Mesendoderm (in vitro differentiated cells): ENCODE results near the gene FBXW11.

ENCODE experiments used
- DNase-seq: peaks from one replicate; pipeline ENCODE4 v3.0.0; 2013
- H2AK5ac ChIP-seq: 2 replicates; pipeline ENCODE4 v1.6.1; 2013; ENCODE audit warnings: low read length, inconsistent platforms
- H2BK120ac ChIP-seq: 2 replicates; pipeline ENCODE4 v1.6.1; 2013; ENCODE audit warnings: low read depth, mild to moderate bottlenecking, low read length, moderate library complexity, mixed read lengths
- H2BK15ac ChIP-seq: replicated peaks from 2 replicates; pipeline ENCODE4 v1.6.1; 2013; ENCODE audit warnings: low read depth, mild to moderate bottlenecking, moderate library complexity
- H2BK5ac ChIP-seq: 2 replicates; pipeline ENCODE4 v1.6.1; 2013; ENCODE audit warnings: low read length, inconsistent platforms
- H3K18ac ChIP-seq: 2 replicates; pipeline ENCODE4 v1.6.1; 2013; ENCODE audit warnings: mild to moderate bottlenecking, low read length, mixed read lengths
- H3K23ac ChIP-seq: one replicate; pipeline ENCODE4 v1.6.1; 2013; ENCODE audit warnings: low read length
- H3K27ac ChIP-seq: 2 replicates; pipeline ENCODE4 v1.5.1; 2013; ENCODE audit warnings: low read depth, mild to moderate bottlenecking, inconsistent platforms, low read length, moderate library complexity
- H3K27me3 ChIP-seq: 2 replicates; pipeline ENCODE4 v1.6.1; 2013; ENCODE audit warnings: low read length, control low read depth, mild to moderate bottlenecking, inconsistent platforms; ENCODE audit not compliant: insufficient read depth, poor library complexity
- H3K36me3 ChIP-seq: 2 replicates; pipeline ENCODE4 v1.6.1; 2013; ENCODE audit warnings: low read length, inconsistent platforms; ENCODE audit not compliant: control insufficient read depth, insufficient read depth
- H3K4ac ChIP-seq: one replicate; pipeline ENCODE4 v1.6.1; 2013; ENCODE audit warnings: low read depth, mild to moderate bottlenecking, low read length, moderate library complexity
- H3K4me1 ChIP-seq: 2 replicates; pipeline ENCODE4 v1.6.1; 2013; ENCODE audit warnings: low read depth, low read length, inconsistent platforms; ENCODE audit not compliant: control insufficient read depth
- H3K4me2 ChIP-seq: 2 replicates; pipeline ENCODE4 v1.6.1; 2013; ENCODE audit warnings: low read length
- H3K4me3 ChIP-seq: 2 replicates; pipeline ENCODE4 v1.5.1; 2013; ENCODE audit warnings: mild to moderate bottlenecking, low read length
- H3K56ac ChIP-seq: one replicate; pipeline ENCODE4 v1.6.1; 2013; ENCODE audit warnings: low read length
- H3K79me1 ChIP-seq: 2 replicates; pipeline ENCODE4 v1.6.1; 2013; ENCODE audit warnings: low read length, inconsistent platforms
- H3K79me2 ChIP-seq: 2 replicates; pipeline ENCODE4 v1.6.1; 2013; ENCODE audit warnings: mild to moderate bottlenecking, low read length; ENCODE audit not compliant: control insufficient read depth, insufficient read depth
- H3K9ac ChIP-seq: 2 replicates; pipeline ENCODE4 v1.6.1; 2013; ENCODE audit warnings: low read length, inconsistent platforms
- H4K5ac ChIP-seq: one replicate; pipeline ENCODE4 v1.6.1; 2013; ENCODE audit warnings: low read length
- H4K8ac ChIP-seq: one replicate; pipeline ENCODE4 v1.6.1; 2013; ENCODE audit warnings: low read depth, mild to moderate bottlenecking, control low read depth, low read length, moderate library complexity
- WGBS: extraction: QIAGEN DNeasy Blood & Tissue Kit; methylation state at CpG from one replicate; pipeline ENCODE4 v1.1.7; 2013; ENCODE audit warnings: low lambda C conversion rate, missing lambda C conversion rate; ENCODE audit not compliant: insufficient coverage; ENCODE audit errors: extremely low coverage; 5-methylcytosine and 5-hydroxymethylcytosine counted together

The FBXW11 gene

DNA sequence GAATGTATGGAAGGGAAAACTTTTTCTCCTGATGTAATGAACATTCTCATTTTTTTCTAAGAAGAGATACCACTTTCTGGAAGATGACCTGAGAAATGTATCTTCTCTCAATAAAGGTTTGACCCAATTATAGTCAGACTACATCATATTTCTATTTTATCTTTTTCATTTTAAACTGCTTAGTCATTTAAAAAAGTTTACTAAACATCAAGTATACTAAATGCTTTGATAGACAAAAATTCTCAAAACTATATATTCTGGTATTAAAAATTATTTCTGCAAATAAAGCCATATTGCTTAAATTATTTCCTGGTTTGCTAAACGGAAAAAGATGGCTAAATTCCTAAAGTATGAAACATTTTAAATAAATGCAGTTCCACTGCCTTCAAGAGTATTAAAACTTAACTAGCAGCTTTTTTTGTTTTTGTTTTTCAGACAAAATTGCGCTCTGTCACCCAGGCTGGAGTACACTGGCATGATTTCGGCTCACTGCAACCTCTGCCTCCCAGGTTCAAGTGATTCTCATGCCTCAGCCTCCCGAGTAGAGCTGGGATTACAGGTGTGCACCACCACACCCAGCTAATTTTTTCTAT, 37.1 kb downstream of the FBXW11 start:
- Histone ChIP-seq H4K8ac (no peak overlapping the region), H3K27ac (no peak overlapping the region), H3K9ac (no peak overlapping the region), H3K4me2 (no peak overlapping the region), H2AK5ac (no peak overlapping the region), H2BK5ac (no peak overlapping the region), H3K4me1 (peaks cover 6% of the 10 kb centered on the region), H3K36me3 (no peaks in the 10 kb centered on the region), H3K18ac (no peak overlapping the region), H3K4ac (no peak overlapping the region), H3K4me3 (no peak overlapping the region), H3K23ac (no peak overlapping the region), H3K79me1 (peaks cover 14% of the 10 kb centered on the region), H2BK15ac (no peak overlapping the region), H4K5ac (no peak overlapping the region), H3K79me2 (peaks cover 35% of the 10 kb centered on the region), H3K56ac (no peak overlapping the region), H3K27me3 (no peaks in the 10 kb centered on the region), H2BK120ac (no peak overlapping the region)
- WGBS, result no CpG with 5 or more reads among the region's 4 CpGs
- no peak for DNase-seq

DNA sequence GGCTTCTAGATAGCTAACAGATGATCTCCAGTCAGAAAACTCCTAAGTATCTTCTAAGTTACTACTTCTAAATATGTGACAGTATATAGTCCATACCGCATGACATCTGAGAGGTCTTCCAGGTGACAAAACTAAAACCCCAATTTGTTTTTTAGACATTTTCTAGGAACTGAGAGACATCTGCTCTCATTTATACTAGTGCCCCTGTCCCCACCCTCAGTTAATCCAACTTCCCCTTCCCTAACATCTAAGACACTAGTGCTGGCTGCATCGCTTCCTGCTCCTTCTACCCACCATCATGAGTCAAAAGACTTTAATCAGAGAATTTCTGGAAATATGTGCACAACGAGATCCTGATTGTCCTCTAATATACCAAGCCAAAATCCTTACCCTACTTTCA, 37.9 kb downstream of the FBXW11 start:
- no peak overlapping the region for H3K9ac ChIP-seq
- no peak overlapping the region for H4K5ac ChIP-seq
- H3K56ac ChIP-seq, result no peak overlapping the region
- peaks cover 41% of the 10 kb centered on the region for H3K79me2 ChIP-seq
- H2BK15ac ChIP-seq, result no peak overlapping the region
- H3K36me3 ChIP-seq, result no peaks in the 10 kb centered on the region
- no CpG with 5 or more reads among the region's 3 CpGs for WGBS
- no peak overlapping the region for H2AK5ac ChIP-seq
- H3K23ac ChIP-seq, result no peak overlapping the region
- DNase-seq, result no peak
- H3K4me3 ChIP-seq, result no peak overlapping the region
- no peak overlapping the region for H3K27ac ChIP-seq
- H4K8ac ChIP-seq, result no peak overlapping the region
- H3K79me1 ChIP-seq, result peaks cover 17% of the 10 kb centered on the region
- peaks cover 8% of the 10 kb centered on the region for H3K4me1 ChIP-seq
- no peak overlapping the region for H3K4me2 ChIP-seq
- no peaks in the 10 kb centered on the region for H3K27me3 ChIP-seq
- no peak overlapping the region for H3K4ac ChIP-seq
- H2BK5ac ChIP-seq, result no peak overlapping the region
- H3K18ac ChIP-seq, result no peak overlapping the region
- H2BK120ac ChIP-seq, result no peak overlapping the region

DNA sequence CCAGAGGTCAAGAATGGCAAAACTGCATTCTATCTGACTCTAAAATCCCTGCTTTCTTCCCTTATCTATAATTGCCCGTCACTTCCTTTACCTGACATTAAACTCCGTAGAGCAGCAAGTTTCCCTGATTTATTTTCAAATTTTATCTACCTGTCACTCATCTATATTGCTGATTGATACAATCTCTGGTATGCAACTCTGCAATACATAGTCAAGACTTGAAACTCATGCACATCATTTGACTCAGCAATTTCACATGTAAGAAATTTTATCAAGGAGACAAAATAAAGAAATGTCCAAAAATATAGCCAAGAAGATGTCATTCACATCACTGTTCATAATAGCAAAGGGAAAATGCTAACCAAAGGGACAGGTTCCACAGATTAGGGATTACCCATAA, 39.5 kb downstream of the FBXW11 start:
- Histone ChIP-seq H2BK15ac (no peak overlapping the region), H3K4me3 (no peak overlapping the region)

GRCh38 chr5:171966270-171966669, 40.2 kb downstream of the FBXW11 start:
- Histone ChIP-seq H4K5ac (no peak overlapping the region), H3K27ac (no peak overlapping the region)
- no CpG with 5 or more reads among the region's 2 CpGs for WGBS

More for the DNA sequence above, 39.5 kb downstream of the FBXW11 start:
- no peak overlapping the region for H3K4me2 ChIP-seq
- no peaks in the 10 kb centered on the region for H3K36me3 ChIP-seq
- H3K9ac ChIP-seq, result no peak overlapping the region
- no CpG with 5 or more reads among the region's 2 CpGs for WGBS
- no peak overlapping the region for H3K27ac ChIP-seq
- no peak overlapping the region for H3K56ac ChIP-seq
- no peak overlapping the region for H3K23ac ChIP-seq
- no peak overlapping the region for H3K4ac ChIP-seq
- no peak overlapping the region for H4K8ac ChIP-seq
- H2BK120ac ChIP-seq, result no peak overlapping the region
- peaks cover 40% of the 10 kb centered on the region for H3K79me2 ChIP-seq
- H4K5ac ChIP-seq, result no peak overlapping the region
- peaks cover 17% of the 10 kb centered on the region for H3K79me1 ChIP-seq
- no peak overlapping the region for H3K18ac ChIP-seq
- H3K4me1 ChIP-seq, result peaks cover 8% of the 10 kb centered on the region
- no peak overlapping the region for H2BK5ac ChIP-seq
- H2AK5ac ChIP-seq, result no peak overlapping the region
- no peaks in the 10 kb centered on the region for H3K27me3 ChIP-seq
- DNase-seq, result no peak

GRCh38 chr5:171965745-171966144, 40.7 kb downstream of the FBXW11 start:
- H2BK15ac ChIP-seq, result no peak overlapping the region
- no peak overlapping the region for H3K4me2 ChIP-seq
- no peaks in the 10 kb centered on the region for H3K27me3 ChIP-seq
- no peak overlapping the region for H3K18ac ChIP-seq
- no peak overlapping the region for H2BK5ac ChIP-seq
- no peak overlapping the region for H3K56ac ChIP-seq
- no peak overlapping the region for H2BK120ac ChIP-seq
- no peak overlapping the region for H3K4me3 ChIP-seq
- H4K8ac ChIP-seq, result no peak overlapping the region
- DNase-seq, result peak; percentile 79
- WGBS, result no CpG with 5 or more reads among the region's 6 CpGs
- peaks cover 15% of the 10 kb centered on the region for H3K79me1 ChIP-seq
- H3K36me3 ChIP-seq, result no peaks in the 10 kb centered on the region
- H3K4ac ChIP-seq, result no peak overlapping the region
- peaks cover 8% of the 10 kb centered on the region for H3K4me1 ChIP-seq
- no peak overlapping the region for H2AK5ac ChIP-seq
- H3K27ac ChIP-seq, result no peak overlapping the region
- no peak overlapping the region for H4K5ac ChIP-seq
- H3K23ac ChIP-seq, result no peak overlapping the region
- H3K9ac ChIP-seq, result no peak overlapping the region
- H3K79me2 ChIP-seq, result peaks cover 36% of the 10 kb centered on the region

More at GRCh38 chr5:171966270-171966669, 40.2 kb downstream of the FBXW11 start:
- no peak overlapping the region for H3K4ac ChIP-seq
- H2BK15ac ChIP-seq, result no peak overlapping the region
- peak overlapping the region; percentile 84 for H3K18ac ChIP-seq
- no peak overlapping the region for H3K4me2 ChIP-seq
- no peak overlapping the region for H2BK120ac ChIP-seq
- no peaks in the 10 kb centered on the region for H3K36me3 ChIP-seq
- no peak overlapping the region for H3K4me3 ChIP-seq
- H3K79me2 ChIP-seq, result peaks cover 36% of the 10 kb centered on the region
- no peak overlapping the region for H3K23ac ChIP-seq
- no peak overlapping the region for H3K56ac ChIP-seq
- no peak overlapping the region for H2AK5ac ChIP-seq
- peaks cover 17% of the 10 kb centered on the region for H3K79me1 ChIP-seq
- H3K4me1 ChIP-seq, result peaks cover 8% of the 10 kb centered on the region
- H4K8ac ChIP-seq, result no peak overlapping the region
- no peak overlapping the region for H2BK5ac ChIP-seq
- DNase-seq, result no peak
- H3K9ac ChIP-seq, result no peak overlapping the region
- no peaks in the 10 kb centered on the region for H3K27me3 ChIP-seq

GRCh38 chr5:171963416-171963815, 43.0 kb downstream of the FBXW11 start:
- Histone ChIP-seq H3K4me1 (peaks cover 10% of the 10 kb centered on the region), H3K18ac (no peak overlapping the region), H3K4ac (no peak overlapping the region), H3K4me2 (no peak overlapping the region), H2BK5ac (no peak overlapping the region), H3K4me3 (no peak overlapping the region), H3K56ac (no peak overlapping the region), H3K36me3 (no peaks in the 10 kb centered on the region), H3K27me3 (no peaks in the 10 kb centered on the region), H3K9ac (no peak overlapping the region), H2BK120ac (no peak overlapping the region), H3K79me1 (peaks cover 16% of the 10 kb centered on the region), H2BK15ac (no peak overlapping the region), H3K27ac (no peak overlapping the region), H2AK5ac (no peak overlapping the region), H4K5ac (no peak overlapping the region), H3K23ac (no peak overlapping the region), H3K79me2 (peaks cover 40% of the 10 kb centered on the region), H4K8ac (no peak overlapping the region)
- no CpG with 5 or more reads among the region's 2 CpGs for WGBS
- DNase-seq, result no peak
